Right lobe of liver (tissue), 4 donors: Measurements from ENCODE around the gene CHST8.

Source experiments
- CTCF ChIP-seq, 4 donors: fragments of 200-600 bp in 3 of 4; fragments of 450-650 bp in 1 of 4; IDR thresholded peaks; one replicate each; pipeline versions ENCODE4 v1.5.1 to v1.8.0; 2016 to 2022; ENCODE audit warnings: antibody characterized with exemption in 4 of 4, mild to moderate bottlenecking in 2 of 4
- POLR2A ChIP-seq: fragments of 450-650 bp; IDR thresholded peaks from one replicate; pipeline ENCODE4 v1.6.1; 2017; ENCODE audit warnings: antibody characterized with exemption, mild to moderate bottlenecking
- donor health status: DM: no; HTN: no; CAD: no.
- donor health status: DM: no; HTN: no; CAD: no.
- donor health status: DM: no; HTN: yes; CAD: no.

- TF ChIP-seq CTCF (IDR thresholded peaks at IDR 0.05) (no peak), POLR2A (no peak)
Observed at GRCh38 chr19:33724021-33724720, 102.4 kb downstream of the CHST8 start.
